GM10248 (cell line): ENCODE data around the gene BOLA2B.
A peak's percentile ranks its signal among the peaks of the same experiment; 100 is the strongest.
"Not testable (repeated sequence)": the region's sequence is repeated elsewhere in the genome, so short reads cannot be mapped to it uniquely, and the experiment has no call there.

Source experiments
- CTCF ChIA-PET: fragments of 300-600 bp; sonication (Branson Sonifier 250); formaldehyde crosslinking; extraction: SDS; loops from one replicate; lab custom pipeline; 2021; ENCODE audit warnings: antibody characterized with exemption; lab: Yijun Ruan, JAX
- POLR2A ChIA-PET: fragments of 350-650 bp; sonication (Branson Sonifier 250); formaldehyde crosslinking; extraction: SDS; loops from one replicate; lab custom pipeline; 2020; ENCODE audit warnings: antibody characterized with exemption; lab: Yijun Ruan, JAX
- DNase-seq: peaks from one replicate; pipeline ENCODE4 v3.0.0; 2012; ENCODE audit errors: extremely low spot score
- CTCF ChIP-seq: IDR thresholded peaks from 2 replicates; pipeline ENCODE4 v1.5.1; 2012; ENCODE audit warnings: mild to moderate bottlenecking, low read depth; ENCODE audit errors: extremely low read depth, missing control alignments, control extremely low read depth

The BOLA2B gene

GRCh38 chr16:30179195-30179594 is 14.3 kb downstream of the BOLA2B start:
- CTCF ChIA-PET = interaction anchor here (0.9 to 1.7 kb wide), 2 partner anchors 36 to 67 kb away, joined by 4 to 5 read pairs; no protein-coding TSS in a partner anchor

GRCh38 chr16:30176876-30177275 is 16.6 kb downstream of the BOLA2B start:
- CTCF ChIA-PET, POLR2A ChIA-PET, DNase-seq: not testable (repeated sequence)

More at GRCh38 chr16:30179195-30179594, 14.3 kb downstream of the BOLA2B start:
- no peak for TF ChIP-seq CTCF
- no peak for DNase-seq
- POLR2A ChIA-PET = interaction anchor here (0.6 kb wide), 2 partner anchors 41 to 210 kb away, joined by 3 to 8 read pairs; no protein-coding TSS in a partner anchor

GRCh38 chr16:30173054-30173453 is 20.4 kb downstream of the BOLA2B start:
- ChIA-PET POLR2A (no interaction called here), CTCF (no interaction called here)
- no peak for TF ChIP-seq CTCF
- no peak for DNase-seq

GRCh38 chr16:30170145-30170544 is 23.3 kb downstream of the BOLA2B start:
- CTCF ChIA-PET, DNase-seq, POLR2A ChIA-PET: not testable (repeated sequence)

- DNase-seq, POLR2A ChIA-PET: not testable (repeated sequence)
Measured at GRCh38 chr16:30169416-30169815, 24.1 kb downstream of the BOLA2B start.

GRCh38 chr16:30168746-30169145 is 24.7 kb downstream of the BOLA2B start:
- CTCF ChIA-PET, DNase-seq, POLR2A ChIA-PET: not testable (repeated sequence)

More at GRCh38 chr16:30169416-30169815, 24.1 kb downstream of the BOLA2B start:
- CTCF ChIA-PET = not testable (repeated sequence)

- DNase-seq = peak; percentile 81
- CTCF ChIA-PET = no interaction called here
- no peak for TF ChIP-seq CTCF
- POLR2A ChIA-PET = no interaction called here
Measured at GRCh38 chr16:30166202-30166902, 27.1 kb downstream of the BOLA2B start.

GRCh38 chr16:30163538-30163937 is 29.9 kb downstream of the BOLA2B start:
- TF ChIP-seq CTCF = no peak

GRCh38 chr16:30157214-30157613 is 36.3 kb downstream of the BOLA2B start:
- no peak for TF ChIP-seq CTCF
- POLR2A ChIA-PET = no interaction called here
- CTCF ChIA-PET = no interaction called here
- no peak for DNase-seq

More at GRCh38 chr16:30163538-30163937, 29.9 kb downstream of the BOLA2B start:
- POLR2A ChIA-PET = no interaction called here
- CTCF ChIA-PET = no interaction called here
- no peak for DNase-seq
